Nephron (organoid): ENCODE data around the gene PTPRD.

Experiments used
- H3K27ac Mint-ChIP-seq, 3 experiments: 2 replicates each; pipeline ENCODE4 v1.8.0; 2020; ENCODE audit warnings: mixed read lengths in 3 of 3, mild to moderate bottlenecking in 2 of 3, moderate library complexity in 1 of 3
- H3K27me3 Mint-ChIP-seq: 2 replicates; pipeline ENCODE4 v1.8.0; 2021; ENCODE audit warnings: low read depth, mild to moderate bottlenecking, moderate library complexity, mixed read lengths
- H3K36me3 Mint-ChIP-seq: 2 replicates; pipeline ENCODE4 v1.8.0; 2020; ENCODE audit warnings: low read depth, mixed read lengths
- H3K4me1 Mint-ChIP-seq: 2 replicates; pipeline ENCODE4 v1.8.0; 2020; ENCODE audit warnings: mixed read lengths
- H3K4me3 Mint-ChIP-seq, 3 experiments: 2 replicates each; pipeline ENCODE4 v1.8.0; 2020; ENCODE audit warnings: mild to moderate bottlenecking in 3 of 3, mixed read lengths in 3 of 3, moderate library complexity in 2 of 3
- H3K9me3 Mint-ChIP-seq: 2 replicates; pipeline ENCODE4 v1.8.0; 2020; ENCODE audit warnings: mixed read lengths
- TF ChIP-seq, protein P1 (sequence below), 3 experiments: fragments of 200-600 bp; sonication (generic); IDR thresholded peaks; one replicate each; pipeline ENCODE4 v1.5.0; 2021; ENCODE audit warnings: antibody characterized with exemption in 3 of 3; ENCODE audit not compliant: unreplicated experiment in 3 of 3

The PTPRD gene

DNA sequence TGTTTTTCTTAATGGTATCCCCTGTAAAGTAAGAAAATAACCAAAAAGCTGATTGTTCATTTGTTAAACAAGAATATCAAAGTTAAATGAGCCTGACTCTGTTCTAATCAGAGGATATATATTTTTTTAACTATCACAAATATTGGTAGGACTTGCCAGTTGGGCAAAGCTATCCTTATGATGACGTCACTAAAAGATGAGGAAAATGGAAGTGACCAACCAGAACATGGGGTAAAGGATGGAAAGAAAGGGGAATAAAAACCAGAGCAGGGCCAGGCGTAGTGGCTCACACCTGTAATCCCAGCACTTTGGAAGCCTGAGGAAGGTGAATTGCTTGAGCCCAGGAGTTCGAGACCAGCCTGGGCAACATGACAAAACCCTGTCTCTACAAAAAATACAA lies 2001.6 kb downstream of the PTPRD start:
- H3K27me3 Mint-ChIP-seq: no peaks in the 10 kb centered on the region
- TF ChIP-seq, protein P1, sequence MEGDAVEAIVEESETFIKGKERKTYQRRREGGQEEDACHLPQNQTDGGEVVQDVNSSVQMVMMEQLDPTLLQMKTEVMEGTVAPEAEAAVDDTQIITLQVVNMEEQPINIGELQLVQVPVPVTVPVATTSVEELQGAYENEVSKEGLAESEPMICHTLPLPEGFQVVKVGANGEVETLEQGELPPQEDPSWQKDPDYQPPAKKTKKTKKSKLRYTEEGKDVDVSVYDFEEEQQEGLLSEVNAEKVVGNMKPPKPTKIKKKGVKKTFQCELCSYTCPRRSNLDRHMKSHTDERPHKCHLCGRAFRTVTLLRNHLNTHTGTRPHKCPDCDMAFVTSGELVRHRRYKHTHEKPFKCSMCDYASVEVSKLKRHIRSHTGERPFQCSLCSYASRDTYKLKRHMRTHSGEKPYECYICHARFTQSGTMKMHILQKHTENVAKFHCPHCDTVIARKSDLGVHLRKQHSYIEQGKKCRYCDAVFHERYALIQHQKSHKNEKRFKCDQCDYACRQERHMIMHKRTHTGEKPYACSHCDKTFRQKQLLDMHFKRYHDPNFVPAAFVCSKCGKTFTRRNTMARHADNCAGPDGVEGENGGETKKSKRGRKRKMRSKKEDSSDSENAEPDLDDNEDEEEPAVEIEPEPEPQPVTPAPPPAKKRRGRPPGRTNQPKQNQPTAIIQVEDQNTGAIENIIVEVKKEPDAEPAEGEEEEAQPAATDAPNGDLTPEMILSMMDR (IDR thresholded peaks at IDR 0.05; ENCODE audit: unreplicated experiment in 3 of 3): no peak
- H3K36me3 Mint-ChIP-seq: peaks cover 9% of the 10 kb centered on the region

DNA sequence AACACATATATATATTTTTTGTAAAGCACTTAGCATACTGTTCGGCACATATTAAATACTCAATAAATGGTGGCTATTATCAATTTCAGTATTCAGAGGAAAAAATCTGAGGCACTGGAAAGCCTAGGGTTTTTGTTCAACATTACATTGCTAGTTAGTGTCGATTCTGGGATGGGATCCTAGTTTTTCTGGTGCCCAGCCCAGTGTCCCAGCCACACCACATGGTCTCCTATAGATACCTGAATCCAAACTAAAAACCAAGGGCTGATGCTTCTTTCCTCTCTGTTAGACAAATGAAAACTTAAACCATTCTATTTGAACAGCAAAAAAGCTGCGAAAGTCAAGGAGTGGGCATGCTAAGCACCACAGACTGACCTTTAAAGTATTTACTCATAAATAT lies 2002.5 kb downstream of the PTPRD start:
- Mint-ChIP-seq H3K9me3 (no peaks in the 10 kb centered on the region), H3K27me3 (no peaks in the 10 kb centered on the region), H3K36me3 (peaks cover 9% of the 10 kb centered on the region), H3K4me3 (no peak overlapping the region), H3K4me1 (peaks cover 28% of the 10 kb centered on the region), H3K27ac (no peak overlapping the region)
- TF ChIP-seq, protein P1 (IDR thresholded peaks at IDR 0.05; ENCODE audit: unreplicated experiment in 3 of 3): no peak

More for the DNA sequence above, 2001.6 kb downstream of the PTPRD start:
- Mint-ChIP-seq H3K9me3 (no peaks in the 10 kb centered on the region), H3K27ac (no peak overlapping the region), H3K4me3 (no peak overlapping the region), H3K4me1 (peaks cover 28% of the 10 kb centered on the region)

DNA sequence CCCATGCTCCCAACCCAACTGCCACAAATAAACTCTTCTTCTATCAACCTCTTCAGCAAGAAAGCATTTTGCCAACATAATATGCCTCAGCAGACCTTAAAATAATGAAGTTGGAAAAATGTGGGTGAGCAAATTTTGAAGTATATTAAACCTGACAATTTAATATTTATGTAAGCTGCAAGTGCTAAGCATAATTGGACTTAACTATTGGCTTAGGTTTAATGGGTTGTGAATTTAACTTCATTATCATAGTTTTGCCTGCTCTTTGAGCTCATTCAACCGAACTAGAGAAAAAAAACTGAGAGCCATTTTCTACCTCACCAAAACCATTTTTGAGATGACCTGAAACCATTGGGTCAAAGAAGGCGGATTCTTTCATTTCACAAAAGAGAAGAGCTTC lies 2007.7 kb downstream of the PTPRD start:
- no peak overlapping the region for H3K4me3 Mint-ChIP-seq
- peaks cover 9% of the 10 kb centered on the region for H3K36me3 Mint-ChIP-seq
- no peak overlapping the region for H3K27ac Mint-ChIP-seq
- H3K9me3 Mint-ChIP-seq: no peaks in the 10 kb centered on the region
- no peaks in the 10 kb centered on the region for H3K27me3 Mint-ChIP-seq
- TF ChIP-seq, protein P1 (IDR thresholded peaks at IDR 0.05; ENCODE audit: unreplicated experiment in 3 of 3): no peak
- H3K4me1 Mint-ChIP-seq: peaks cover 5% of the 10 kb centered on the region

DNA sequence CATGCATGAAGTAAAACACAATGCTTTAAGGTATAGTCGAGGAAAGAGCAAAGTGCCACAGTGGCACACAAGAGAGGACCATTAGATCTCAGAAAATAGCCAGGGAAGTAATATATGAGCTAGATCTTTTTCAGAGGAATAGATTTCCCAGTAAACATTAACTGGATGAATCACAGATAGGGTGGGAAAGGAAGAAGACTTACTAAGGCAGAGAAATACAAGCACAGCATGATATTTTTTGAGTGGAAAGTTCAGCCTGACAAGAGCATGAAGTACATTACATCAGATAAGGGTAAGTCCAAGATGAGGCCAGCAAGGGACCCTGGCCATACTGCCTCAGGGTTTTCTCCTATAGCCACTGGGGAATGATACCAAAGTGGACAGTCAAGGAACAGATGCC lies 2008.6 kb downstream of the PTPRD start:
- Mint-ChIP-seq H3K4me3 (no peak overlapping the region), H3K27me3 (no peaks in the 10 kb centered on the region), H3K4me1 (peaks cover 6% of the 10 kb centered on the region), H3K36me3 (peaks cover 9% of the 10 kb centered on the region), H3K9me3 (no peaks in the 10 kb centered on the region), H3K27ac (no peak overlapping the region)
- TF ChIP-seq, protein P1 (IDR thresholded peaks at IDR 0.05; ENCODE audit: unreplicated experiment in 3 of 3): no peak

DNA sequence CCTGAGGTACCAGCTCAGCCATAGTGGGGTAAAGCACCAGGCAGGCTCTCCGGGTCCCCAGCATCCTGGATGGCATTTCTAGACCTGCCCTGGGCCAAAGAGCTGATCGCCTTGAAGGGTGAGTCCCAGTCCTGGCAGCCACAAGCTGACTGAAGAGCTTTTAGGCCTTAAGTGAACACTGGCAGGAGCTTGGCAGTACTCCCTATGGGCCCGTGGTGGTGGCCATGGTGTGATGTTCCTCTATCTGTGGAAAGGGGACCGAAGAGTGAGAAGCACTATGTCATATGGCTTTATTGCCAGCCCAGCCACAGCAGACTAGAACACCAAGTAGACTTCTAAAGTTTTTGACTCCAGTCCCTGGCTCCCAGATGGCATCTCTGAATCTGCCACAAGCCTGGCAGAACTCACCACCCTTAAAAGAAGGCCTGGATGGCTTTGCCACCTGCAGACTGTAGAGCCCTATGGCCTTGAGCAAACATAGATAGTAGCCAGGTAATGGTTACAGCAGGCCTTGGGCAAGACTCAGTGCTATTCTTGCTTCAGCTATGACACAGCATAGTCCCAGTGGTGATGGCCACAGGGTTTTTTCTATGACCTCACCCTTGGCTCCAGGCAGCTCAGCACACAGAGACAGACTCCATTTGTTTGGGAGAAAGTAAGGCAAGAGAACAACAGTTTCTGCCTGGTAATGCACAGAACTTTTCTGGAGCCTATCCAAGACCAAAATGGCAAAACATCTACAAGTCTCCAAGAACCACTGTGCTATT lies 2011.7 kb downstream of the PTPRD start:
- Mint-ChIP-seq H3K36me3 (no peaks in the 10 kb centered on the region), H3K27me3 (no peaks in the 10 kb centered on the region), H3K27ac (no peak overlapping the region), H3K4me3 (no peak overlapping the region), H3K4me1 (peaks cover 15% of the 10 kb centered on the region), H3K9me3 (no peaks in the 10 kb centered on the region)
- TF ChIP-seq, protein P1 (IDR thresholded peaks at IDR 0.05; ENCODE audit: unreplicated experiment in 3 of 3): no peak

DNA sequence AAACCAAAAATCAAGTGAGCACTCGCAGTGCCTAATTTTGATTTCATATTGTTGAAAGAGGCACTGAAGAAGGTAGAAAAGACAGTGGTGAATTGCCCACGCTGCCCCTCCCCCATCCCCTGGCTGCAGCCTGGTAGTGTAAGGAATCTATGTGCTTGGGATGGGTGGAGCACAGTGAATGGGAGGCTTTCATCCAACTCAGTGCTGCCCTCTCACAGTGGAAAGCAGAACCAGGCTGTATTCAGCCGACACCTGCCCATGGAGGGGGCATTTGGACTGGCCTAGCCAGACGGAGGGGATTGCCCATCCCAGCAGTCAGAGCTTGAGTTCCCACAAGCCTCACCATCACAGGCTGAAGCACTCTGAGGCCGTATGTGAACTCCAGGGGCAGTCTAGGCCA lies 2012.9 kb downstream of the PTPRD start:
- Mint-ChIP-seq H3K27ac (no peak overlapping the region), H3K4me3 (no peak overlapping the region), H3K36me3 (no peaks in the 10 kb centered on the region), H3K27me3 (no peaks in the 10 kb centered on the region), H3K4me1 (peaks cover 15% of the 10 kb centered on the region), H3K9me3 (no peaks in the 10 kb centered on the region)
- TF ChIP-seq, protein P1 (IDR thresholded peaks at IDR 0.05; ENCODE audit: unreplicated experiment in 3 of 3): no peak
